ENCODE measurements around the gene ATPAF1. TPM values are rescaled to one million over a fixed set of nuclear protein-coding genes. Genes with fewer than 3 reads are reported as not detected.
A peak's percentile ranks its signal among the peaks of the same experiment; 100 is the strongest.

ATPAF1 gene
- total and polyA plus RNA-seq, 9 of the 15 experiments (the other 6 are each of a cell fraction or from before 2014, with no cell fraction given): 6.3 to 56.2 (median 27.4) TPM

DNA sequence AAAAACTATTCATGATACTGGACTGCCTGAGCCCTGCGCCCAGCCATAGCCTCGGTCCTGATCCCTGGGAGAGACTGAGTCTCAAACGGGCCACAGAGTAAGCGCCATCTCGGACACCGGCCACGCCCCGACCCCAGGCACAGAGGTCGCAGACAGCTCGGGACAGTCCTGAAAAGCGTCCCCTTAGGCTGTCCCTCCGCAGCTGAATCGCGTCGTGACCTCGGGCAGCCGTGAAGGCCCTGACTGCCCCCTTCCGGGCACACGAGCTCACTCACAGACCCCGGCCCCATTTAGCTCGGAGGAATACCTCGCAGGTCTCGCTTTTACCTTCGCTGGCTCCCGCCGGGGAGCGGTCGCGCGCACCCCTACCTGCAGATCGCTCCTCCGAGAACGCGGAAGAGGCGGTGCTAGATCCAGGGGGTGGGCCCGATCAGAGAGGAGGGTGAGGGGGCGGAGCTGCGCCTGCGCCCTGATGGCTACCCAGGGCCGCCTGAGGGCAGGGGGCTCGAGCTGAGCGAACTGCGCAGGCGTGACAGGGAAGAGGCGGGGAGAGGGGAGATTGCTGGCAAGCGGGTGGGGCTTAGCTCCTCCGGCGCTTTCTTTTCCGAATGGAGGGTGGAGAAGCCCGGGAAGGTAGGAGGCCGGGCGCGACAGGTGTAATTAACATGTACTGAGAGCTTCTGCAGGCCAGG is 64.2 kb downstream of the ATPAF1 start, which contains the start of gene MKNK1 (continued):
- TF ChIP-seq, protein P1, sequence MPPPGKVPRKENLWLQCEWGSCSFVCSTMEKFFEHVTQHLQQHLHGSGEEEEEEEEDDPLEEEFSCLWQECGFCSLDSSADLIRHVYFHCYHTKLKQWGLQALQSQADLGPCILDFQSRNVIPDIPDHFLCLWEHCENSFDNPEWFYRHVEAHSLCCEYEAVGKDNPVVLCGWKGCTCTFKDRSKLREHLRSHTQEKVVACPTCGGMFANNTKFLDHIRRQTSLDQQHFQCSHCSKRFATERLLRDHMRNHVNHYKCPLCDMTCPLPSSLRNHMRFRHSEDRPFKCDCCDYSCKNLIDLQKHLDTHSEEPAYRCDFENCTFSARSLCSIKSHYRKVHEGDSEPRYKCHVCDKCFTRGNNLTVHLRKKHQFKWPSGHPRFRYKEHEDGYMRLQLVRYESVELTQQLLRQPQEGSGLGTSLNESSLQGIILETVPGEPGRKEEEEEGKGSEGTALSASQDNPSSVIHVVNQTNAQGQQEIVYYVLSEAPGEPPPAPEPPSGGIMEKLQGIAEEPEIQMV (tag; conservative IDR thresholded peaks at IDR 0.05; ENCODE audit: low read depth): no peak
- TF ChIP-seq FOXK2 (conservative IDR thresholded peaks at IDR 0.05 in 1 of 2, IDR thresholded peaks at IDR 0.05 in 1 of 2; ENCODE audit: low read depth in 2 of 2) (no peak), SLC30A9 (CRISPR knock-in tag; IDR thresholded peaks at IDR 0.05) (no peak), GABPA (tag; conservative IDR thresholded peaks at IDR 0.05; ENCODE audit: low read depth) (0 out of 2 replicates have a peak, but pooled peaks have one; percentile 43), ZNF57 (CRISPR knock-in tag; IDR thresholded peaks at IDR 0.05) (no peak), C11orf30 (IDR thresholded peaks at IDR 0.05; ENCODE audit: low read depth) (no peak), SRSF7 (optimal IDR thresholded peaks at IDR 0.05; ENCODE audit: low read depth, low read length) (no peak), BRD9 (IDR thresholded peaks at IDR 0.05; ENCODE audit: low read depth, partially characterized antibody) (no peak), ZNF143 (CRISPR knock-in tag; IDR thresholded peaks at IDR 0.05) (no peak), PHF21A (IDR thresholded peaks at IDR 0.05; ENCODE audit: borderline replicate concordance, low read depth) (peak; percentile 87; the same call in 1 of the 2 replicates), BACH1 (tag; IDR thresholded peaks at IDR 0.05) (no peak), NR3C1 (CRISPR knock-in tag; IDR thresholded peaks at IDR 0.05) (no peak), NCOA1 (IDR thresholded peaks at IDR 0.05; ENCODE audit: low read depth) (no peak)
- TF ChIP-seq, protein P2, sequence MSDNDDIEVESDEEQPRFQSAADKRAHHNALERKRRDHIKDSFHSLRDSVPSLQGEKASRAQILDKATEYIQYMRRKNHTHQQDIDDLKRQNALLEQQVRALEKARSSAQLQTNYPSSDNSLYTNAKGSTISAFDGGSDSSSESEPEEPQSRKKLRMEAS (CRISPR knock-in tag; IDR thresholded peaks at IDR 0.05): peak; percentile 17; the same call in 1 of the 2 replicates
- TF ChIP-seq, protein P3, sequence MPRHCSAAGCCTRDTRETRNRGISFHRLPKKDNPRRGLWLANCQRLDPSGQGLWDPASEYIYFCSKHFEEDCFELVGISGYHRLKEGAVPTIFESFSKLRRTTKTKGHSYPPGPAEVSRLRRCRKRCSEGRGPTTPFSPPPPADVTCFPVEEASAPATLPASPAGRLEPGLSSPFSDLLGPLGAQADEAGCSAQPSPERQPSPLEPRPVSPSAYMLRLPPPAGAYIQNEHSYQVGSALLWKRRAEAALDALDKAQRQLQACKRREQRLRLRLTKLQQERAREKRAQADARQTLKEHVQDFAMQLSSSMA (CRISPR knock-in tag; IDR thresholded peaks at IDR 0.05): no peak
- TF ChIP-seq, protein P4, sequence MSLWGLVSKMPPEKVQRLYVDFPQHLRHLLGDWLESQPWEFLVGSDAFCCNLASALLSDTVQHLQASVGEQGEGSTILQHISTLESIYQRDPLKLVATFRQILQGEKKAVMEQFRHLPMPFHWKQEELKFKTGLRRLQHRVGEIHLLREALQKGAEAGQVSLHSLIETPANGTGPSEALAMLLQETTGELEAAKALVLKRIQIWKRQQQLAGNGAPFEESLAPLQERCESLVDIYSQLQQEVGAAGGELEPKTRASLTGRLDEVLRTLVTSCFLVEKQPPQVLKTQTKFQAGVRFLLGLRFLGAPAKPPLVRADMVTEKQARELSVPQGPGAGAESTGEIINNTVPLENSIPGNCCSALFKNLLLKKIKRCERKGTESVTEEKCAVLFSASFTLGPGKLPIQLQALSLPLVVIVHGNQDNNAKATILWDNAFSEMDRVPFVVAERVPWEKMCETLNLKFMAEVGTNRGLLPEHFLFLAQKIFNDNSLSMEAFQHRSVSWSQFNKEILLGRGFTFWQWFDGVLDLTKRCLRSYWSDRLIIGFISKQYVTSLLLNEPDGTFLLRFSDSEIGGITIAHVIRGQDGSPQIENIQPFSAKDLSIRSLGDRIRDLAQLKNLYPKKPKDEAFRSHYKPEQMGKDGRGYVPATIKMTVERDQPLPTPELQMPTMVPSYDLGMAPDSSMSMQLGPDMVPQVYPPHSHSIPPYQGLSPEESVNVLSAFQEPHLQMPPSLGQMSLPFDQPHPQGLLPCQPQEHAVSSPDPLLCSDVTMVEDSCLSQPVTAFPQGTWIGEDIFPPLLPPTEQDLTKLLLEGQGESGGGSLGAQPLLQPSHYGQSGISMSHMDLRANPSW (CRISPR knock-in tag; IDR thresholded peaks at IDR 0.05): no peak
- TF ChIP-seq, protein P5, sequence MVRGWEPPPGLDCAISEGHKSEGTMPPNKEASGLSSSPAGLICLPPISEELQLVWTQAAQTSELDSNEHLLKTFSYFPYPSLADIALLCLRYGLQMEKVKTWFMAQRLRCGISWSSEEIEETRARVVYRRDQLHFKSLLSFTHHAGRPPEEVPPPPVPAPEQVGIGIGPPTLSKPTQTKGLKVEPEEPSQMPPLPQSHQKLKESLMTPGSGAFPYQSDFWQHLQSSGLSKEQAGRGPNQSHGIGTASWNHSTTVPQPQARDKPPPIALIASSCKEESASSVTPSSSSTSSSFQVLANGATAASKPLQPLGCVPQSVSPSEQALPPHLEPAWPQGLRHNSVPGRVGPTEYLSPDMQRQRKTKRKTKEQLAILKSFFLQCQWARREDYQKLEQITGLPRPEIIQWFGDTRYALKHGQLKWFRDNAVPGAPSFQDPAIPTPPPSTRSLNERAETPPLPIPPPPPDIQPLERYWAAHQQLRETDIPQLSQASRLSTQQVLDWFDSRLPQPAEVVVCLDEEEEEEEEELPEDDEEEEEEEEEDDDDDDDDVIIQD (CRISPR knock-in tag; IDR thresholded peaks at IDR 0.05): 0 out of 2 replicates have a peak, but pooled peaks have one; percentile 22
- TF ChIP-seq, protein P6, sequence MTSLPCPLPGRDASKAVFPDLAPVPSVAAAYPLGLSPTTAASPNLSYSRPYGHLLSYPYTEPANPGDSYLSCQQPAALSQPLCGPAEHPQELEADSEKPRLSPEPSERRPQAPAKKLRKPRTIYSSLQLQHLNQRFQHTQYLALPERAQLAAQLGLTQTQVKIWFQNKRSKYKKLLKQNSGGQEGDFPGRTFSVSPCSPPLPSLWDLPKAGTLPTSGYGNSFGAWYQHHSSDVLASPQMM (CRISPR knock-in tag; IDR thresholded peaks at IDR 0.05): no peak
- TF ChIP-seq, protein P7, sequence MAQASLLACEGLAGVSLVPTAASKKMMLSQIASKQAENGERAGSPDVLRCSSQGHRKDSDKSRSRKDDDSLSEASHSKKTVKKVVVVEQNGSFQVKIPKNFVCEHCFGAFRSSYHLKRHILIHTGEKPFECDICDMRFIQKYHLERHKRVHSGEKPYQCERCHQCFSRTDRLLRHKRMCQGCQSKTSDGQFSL (CRISPR knock-in tag; IDR thresholded peaks at IDR 0.05): peak; percentile 51; the same call in 1 of the 2 replicates
- TF ChIP-seq, protein P7 (tag; IDR thresholded peaks at IDR 0.05): no peak

Data from K562 (cell line).